ENCODE results near the gene SLC6A6.

The SLC6A6 gene

GRCh38 chr3:14361068-14361677, 41.2 kb upstream of the SLC6A6 start:
- Histone ChIP-seq H2AFZ (ENCODE audit: low read depth, low read length) (no peak overlapping the region), H3K4me2 (ENCODE audit: insufficient read depth, low read length) (no peak overlapping the region), H3K4me1 (ENCODE audit: insufficient read depth, low read length) (no peaks in the 10 kb centered on the region), H4K20me1 (ENCODE audit: insufficient read depth, low read length) (no peaks in the 10 kb centered on the region), H3K27me3 (ENCODE audit: insufficient read depth, low read length, poor library complexity) (peaks cover 4% of the 10 kb centered on the region), H3K4me3 (ENCODE audit: low read depth in 1 of 2, low read length in 2 of 2) (no peak overlapping the region), H3K9ac (ENCODE audit: low read depth, low read length) (no peak overlapping the region), H3K9me3 (ENCODE audit: insufficient read depth, low read length, severe bottlenecking) (no peaks in the 10 kb centered on the region), H3K36me3 (ENCODE audit: insufficient read depth, low read length) (no peaks in the 10 kb centered on the region), H3K27ac (ENCODE audit: low read length) (no peak overlapping the region), H3K79me2 (ENCODE audit: insufficient read depth, low read length) (no peaks in the 10 kb centered on the region)
- DNase-seq (no peak), ATAC-seq (ENCODE audit: insufficient read depth, low read depth) (no peak)
- no peak for TF ChIP-seq CTCF (IDR thresholded peaks at IDR 0.05; ENCODE audit: borderline replicate concordance, extremely low read depth, low read length, poor library complexity, severe bottlenecking)
- no peak for TF ChIP-seq EZH2 (IDR thresholded peaks at IDR 0.05; ENCODE audit: borderline replicate concordance, low read depth, low read length, severe bottlenecking)

GRCh38 chr3:14362890-14363289, 39.5 kb upstream of the SLC6A6 start:
- no peaks in the 10 kb centered on the region for H3K4me1 ChIP-seq (ENCODE audit: insufficient read depth, low read length)
- H3K27ac ChIP-seq (ENCODE audit: low read length): no peak overlapping the region
- H3K27me3 ChIP-seq (ENCODE audit: insufficient read depth, low read length, poor library complexity): peaks cover 4% of the 10 kb centered on the region
- DNase-seq (no peak), ATAC-seq (ENCODE audit: insufficient read depth, low read depth) (no peak)
- H3K4me2 ChIP-seq (ENCODE audit: insufficient read depth, low read length): no peak overlapping the region
- no peaks in the 10 kb centered on the region for H3K79me2 ChIP-seq (ENCODE audit: insufficient read depth, low read length)
- H3K9ac ChIP-seq (ENCODE audit: low read depth, low read length): no peak overlapping the region
- H4K20me1 ChIP-seq (ENCODE audit: insufficient read depth, low read length): no peaks in the 10 kb centered on the region
- H2AFZ ChIP-seq (ENCODE audit: low read depth, low read length): no peak overlapping the region
- TF ChIP-seq EZH2 (IDR thresholded peaks at IDR 0.05; ENCODE audit: borderline replicate concordance, low read depth, low read length, severe bottlenecking) (no peak), CTCF (IDR thresholded peaks at IDR 0.05; ENCODE audit: borderline replicate concordance, extremely low read depth, low read length, poor library complexity, severe bottlenecking) (no peak)
- H3K36me3 ChIP-seq (ENCODE audit: insufficient read depth, low read length): no peaks in the 10 kb centered on the region
- H3K9me3 ChIP-seq (ENCODE audit: insufficient read depth, low read length, severe bottlenecking): no peaks in the 10 kb centered on the region
- no peak overlapping the region for H3K4me3 ChIP-seq (ENCODE audit: low read depth in 1 of 2, low read length in 2 of 2)

GRCh38 chr3:14363379-14363778, 39.0 kb upstream of the SLC6A6 start:
- DNase-seq (no peak), ATAC-seq (ENCODE audit: insufficient read depth, low read depth) (no peak)
- Histone ChIP-seq H3K9ac (ENCODE audit: low read depth, low read length) (no peak overlapping the region), H3K79me2 (ENCODE audit: insufficient read depth, low read length) (no peaks in the 10 kb centered on the region), H3K27me3 (ENCODE audit: insufficient read depth, low read length, poor library complexity) (peaks cover 4% of the 10 kb centered on the region), H3K4me3 (ENCODE audit: low read depth in 1 of 2, low read length in 2 of 2) (no peak overlapping the region), H2AFZ (ENCODE audit: low read depth, low read length) (no peak overlapping the region), H3K4me1 (ENCODE audit: insufficient read depth, low read length) (no peaks in the 10 kb centered on the region), H3K36me3 (ENCODE audit: insufficient read depth, low read length) (no peaks in the 10 kb centered on the region), H4K20me1 (ENCODE audit: insufficient read depth, low read length) (no peaks in the 10 kb centered on the region), H3K4me2 (ENCODE audit: insufficient read depth, low read length) (no peak overlapping the region), H3K9me3 (ENCODE audit: insufficient read depth, low read length, severe bottlenecking) (no peaks in the 10 kb centered on the region), H3K27ac (ENCODE audit: low read length) (no peak overlapping the region)
- TF ChIP-seq CTCF (IDR thresholded peaks at IDR 0.05; ENCODE audit: borderline replicate concordance, extremely low read depth, low read length, poor library complexity, severe bottlenecking) (no peak), EZH2 (IDR thresholded peaks at IDR 0.05; ENCODE audit: borderline replicate concordance, low read depth, low read length, severe bottlenecking) (no peak)
